Ectodermal cell (in vitro differentiated cells): ENCODE measurements around the gene TMEM106A.
"Not testable (repeated sequence)": the region's sequence is repeated elsewhere in the genome, so short reads cannot be mapped to it uniquely, and the experiment has no call there.

ENCODE experiments used
- H3K27ac ChIP-seq: 2 replicates; pipeline ENCODE4 v1.7.0; 2013; ENCODE audit warnings: mild to moderate bottlenecking, low read depth, low read length; ENCODE audit not compliant: insufficient read depth, poor library complexity, severe bottlenecking
- H3K27me3 ChIP-seq: 2 replicates; pipeline ENCODE4 v1.7.0; 2013; ENCODE audit warnings: mild to moderate bottlenecking, low read length; ENCODE audit not compliant: insufficient read depth, control insufficient read depth, poor library complexity, severe bottlenecking
- H3K36me3 ChIP-seq: one replicate; pipeline ENCODE4 v1.7.0; 2013; ENCODE audit warnings: low read length; ENCODE audit not compliant: control insufficient read depth, insufficient read depth
- H3K4me1 ChIP-seq: one replicate; pipeline ENCODE4 v1.7.0; 2013; ENCODE audit warnings: low read length; ENCODE audit not compliant: control insufficient read depth, insufficient read depth
- H3K4me3 ChIP-seq: 2 replicates; pipeline ENCODE4 v1.7.0; 2013; ENCODE audit warnings: low read depth, low read length, control low read depth; ENCODE audit not compliant: insufficient read depth
- H3K9me3 ChIP-seq: 2 replicates; pipeline ENCODE4 v1.7.0; 2013; ENCODE audit warnings: mild to moderate bottlenecking, low read length, moderate library complexity; ENCODE audit not compliant: control insufficient read depth
- WGBS, 2 experiments: methylation state at CpG; one replicate each; pipeline ENCODE4 v1.1.7; 2013; ENCODE audit warnings: missing lambda C conversion rate in 2 of 2; 5-methylcytosine and 5-hydroxymethylcytosine counted together

Gene TMEM106A

DNA sequence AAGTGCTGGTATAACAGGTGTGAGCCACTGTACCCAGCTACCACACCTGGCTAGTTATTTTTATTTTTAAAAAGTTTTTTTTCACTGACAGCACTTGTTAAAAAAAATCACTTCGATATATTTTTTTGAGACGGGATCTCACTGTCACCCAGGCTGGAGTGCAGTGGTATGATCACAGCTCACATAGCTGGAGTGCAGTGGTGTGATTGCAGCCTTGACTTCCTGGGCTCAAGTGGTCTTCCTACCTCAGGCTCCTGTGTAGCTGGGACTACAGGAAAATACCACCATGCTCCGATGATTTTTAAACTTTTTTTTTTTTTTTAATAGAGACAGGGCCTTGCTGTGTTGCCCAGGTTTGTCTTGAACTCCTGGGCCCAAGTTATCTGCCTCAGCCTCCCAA lies 27.8 kb upstream of the TMEM106A start:
- H3K9me3 ChIP-seq, result no peaks in the 10 kb centered on the region
- peaks cover 31% of the 10 kb centered on the region for H3K36me3 ChIP-seq
- H3K27me3 ChIP-seq, result no peaks in the 10 kb centered on the region
- whole genome bisulfite sequencing, 2 experiments, result 91 to 94% methylated on average over 3 of the region's 3 CpGs
- no peak overlapping the region for H3K4me3 ChIP-seq
- no peaks in the 10 kb centered on the region for H3K4me1 ChIP-seq
- no peak overlapping the region for H3K27ac ChIP-seq

DNA sequence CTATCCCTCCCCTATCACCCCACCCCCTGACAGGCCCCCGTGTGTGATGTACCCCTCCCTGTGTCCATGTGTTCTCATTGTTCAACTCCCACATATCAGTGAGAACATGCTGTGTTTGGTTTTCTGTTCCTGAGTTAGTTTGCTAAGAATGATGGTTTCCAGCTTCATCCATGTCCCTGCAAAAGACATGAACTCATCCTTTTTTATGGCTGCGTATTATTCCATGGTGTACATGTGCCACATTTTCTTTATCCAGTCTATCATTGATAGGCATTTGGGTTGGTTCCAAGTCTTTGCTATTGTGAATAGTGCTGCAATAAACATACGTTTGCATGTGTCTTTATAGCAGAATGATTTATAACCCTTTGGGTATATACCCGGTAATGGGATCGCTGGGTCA lies 25.0 kb upstream of the TMEM106A start:
- H3K4me1 ChIP-seq, H3K9me3 ChIP-seq, H3K27me3 ChIP-seq, H3K4me3 ChIP-seq, H3K27ac ChIP-seq: not testable (repeated sequence)
- peaks cover 36% of the 10 kb centered on the region for H3K36me3 ChIP-seq
- 93 to 95% methylated on average over 4 to 5 of the region's 5 CpGs for WGBS, 2 experiments

DNA sequence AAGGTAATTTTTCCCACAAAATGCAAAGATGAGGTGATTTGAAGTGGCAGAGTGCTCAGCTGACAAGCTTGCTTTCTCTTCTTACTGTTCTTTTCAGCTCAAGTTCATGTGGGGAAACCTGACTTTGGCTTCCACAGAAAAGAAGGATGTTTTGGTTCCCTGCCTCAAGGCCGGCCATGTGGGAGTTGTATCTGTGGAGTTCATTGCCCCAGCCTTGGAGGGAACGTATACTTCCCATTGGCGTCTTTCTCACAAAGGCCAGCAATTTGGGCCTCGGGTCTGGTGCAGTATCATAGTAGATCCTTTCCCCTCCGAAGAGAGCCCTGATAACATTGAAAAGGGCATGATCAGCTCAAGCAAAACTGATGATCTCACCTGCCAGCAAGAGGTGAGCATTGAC lies 18.4 kb upstream of the TMEM106A start:
- WGBS, 2 experiments, result 96 to 98% methylated on average over 5 of the region's 5 CpGs
- H3K36me3 ChIP-seq, result peaks cover 53% of the 10 kb centered on the region
- no peaks in the 10 kb centered on the region for H3K9me3 ChIP-seq
- no peak overlapping the region for H3K27ac ChIP-seq
- H3K4me1 ChIP-seq, result no peaks in the 10 kb centered on the region
- H3K27me3 ChIP-seq, result no peaks in the 10 kb centered on the region
- no peak overlapping the region for H3K4me3 ChIP-seq

DNA sequence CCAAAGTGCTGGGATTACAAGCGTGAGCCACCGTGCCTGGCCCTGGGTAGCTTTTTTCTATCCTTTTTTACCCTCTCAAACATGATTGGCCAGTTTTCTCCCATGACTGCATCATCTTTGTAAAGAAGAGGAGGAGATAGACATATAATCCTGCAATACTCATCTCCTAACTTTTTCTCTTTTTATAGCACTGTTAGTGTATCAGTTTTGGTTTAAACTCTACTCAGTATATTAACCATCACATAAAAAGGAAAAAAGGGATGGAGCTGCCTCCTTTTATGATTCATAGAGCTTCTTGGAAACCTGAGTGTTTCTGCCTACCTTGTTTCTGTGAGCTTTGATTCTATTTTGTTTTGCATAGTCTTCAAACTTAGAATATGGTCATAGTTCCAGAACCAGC lies 12.0 kb upstream of the TMEM106A start:
- Histone ChIP-seq H3K4me1 (no peaks in the 10 kb centered on the region), H3K9me3 (no peaks in the 10 kb centered on the region), H3K36me3 (peaks cover 43% of the 10 kb centered on the region), H3K27me3 (no peaks in the 10 kb centered on the region), H3K4me3 (no peak overlapping the region), H3K27ac (no peak overlapping the region)
- WGBS, 2 experiments, result 93 to 94% methylated on average over 2 of the region's 2 CpGs

DNA sequence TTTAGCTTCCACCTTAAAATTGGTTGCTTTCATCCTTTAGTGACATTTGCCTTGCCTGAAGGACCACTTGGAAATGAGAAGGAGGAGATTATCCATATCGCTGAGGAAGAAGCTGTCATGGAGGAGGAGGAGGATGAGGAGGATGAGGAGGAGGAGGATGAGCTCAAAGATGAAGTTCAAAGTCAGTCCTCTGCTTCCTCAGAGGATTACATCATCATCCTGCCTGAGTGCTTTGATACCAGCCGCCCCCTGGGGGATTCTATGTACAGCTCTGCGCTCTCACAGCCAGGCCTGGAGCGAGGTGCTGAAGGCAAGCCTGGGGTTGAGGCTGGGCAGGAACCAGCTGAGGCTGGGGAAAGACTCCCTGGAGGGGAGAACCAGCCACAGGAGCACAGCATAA lies 11.5 kb upstream of the TMEM106A start:
- H3K27me3 ChIP-seq, result no peaks in the 10 kb centered on the region
- WGBS, 2 experiments, result 94 to 96% methylated on average over 4 of the region's 4 CpGs
- no peaks in the 10 kb centered on the region for H3K4me1 ChIP-seq
- H3K27ac ChIP-seq, result no peak overlapping the region
- no peak overlapping the region for H3K4me3 ChIP-seq
- peaks cover 43% of the 10 kb centered on the region for H3K36me3 ChIP-seq
- H3K9me3 ChIP-seq, result no peaks in the 10 kb centered on the region

DNA sequence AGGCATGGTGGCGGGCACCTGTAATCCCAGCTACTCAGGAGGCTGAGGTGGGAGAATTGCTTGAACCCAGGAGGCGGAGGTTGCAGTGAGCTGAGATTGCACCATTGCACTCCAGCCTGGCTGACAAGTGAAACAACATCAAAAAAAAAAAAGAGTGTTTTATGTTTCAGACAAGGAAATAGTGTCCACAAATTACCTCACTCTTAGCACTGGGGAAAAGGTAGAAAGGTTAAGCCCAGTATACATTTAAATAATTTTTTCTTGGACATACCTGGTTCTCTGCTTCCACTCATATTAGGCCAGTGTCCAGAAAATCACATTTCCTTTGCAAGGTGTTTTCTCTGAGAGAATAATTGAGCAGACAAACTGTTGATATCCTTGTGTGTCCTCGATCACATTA lies 8.7 kb upstream of the TMEM106A start:
- not testable (repeated sequence) for H3K4me3 ChIP-seq, H3K27ac ChIP-seq, H3K27me3 ChIP-seq, H3K4me1 ChIP-seq, H3K9me3 ChIP-seq
- H3K36me3 ChIP-seq, result peaks cover 32% of the 10 kb centered on the region
- WGBS, 2 experiments, result 96 to 100% methylated on average over 3 of the region's 3 CpGs

DNA sequence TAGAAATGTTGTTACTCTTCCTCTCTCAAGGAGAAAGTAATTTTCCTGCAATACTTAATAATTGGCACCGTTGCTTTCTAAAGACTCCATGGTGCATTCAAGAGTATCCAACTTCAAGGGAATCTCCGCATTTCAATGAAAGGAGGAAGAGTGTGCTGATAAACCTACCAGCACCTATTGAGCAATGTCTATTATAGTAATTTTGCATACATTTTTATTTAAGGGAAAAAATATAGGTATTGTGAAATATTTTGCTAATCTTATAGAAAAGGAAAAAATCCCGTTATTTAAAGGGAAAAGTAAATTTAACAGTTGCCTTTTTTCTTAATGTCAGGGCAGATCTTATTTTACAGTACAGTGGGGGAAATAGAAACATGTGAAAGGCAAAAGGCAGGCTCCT lies 1.1 kb upstream of the TMEM106A start:
- no peak overlapping the region for H3K27ac ChIP-seq
- WGBS, 2 experiments, result 72 to 73% methylated on average over 3 of the region's 3 CpGs

DNA sequence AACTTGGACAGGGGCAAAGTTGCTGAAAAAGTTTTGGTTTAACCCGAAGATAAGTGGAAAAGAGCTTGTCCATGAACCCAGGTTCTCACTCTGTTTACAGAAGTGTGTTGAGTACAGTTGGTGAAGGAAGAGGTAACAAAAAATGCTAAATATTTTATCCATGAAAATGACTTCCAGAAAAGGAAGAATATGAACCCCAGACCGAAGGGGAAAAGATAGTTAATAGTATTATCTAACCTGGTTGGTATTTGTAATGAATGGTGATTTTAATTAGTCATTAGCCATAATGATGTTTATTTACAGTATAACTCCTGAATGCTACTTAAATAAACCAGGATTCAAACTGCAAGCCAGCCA lies 574 bp upstream of the TMEM106A start:
- H3K4me1 ChIP-seq, result peaks cover 6% of the 10 kb centered on the region
- H3K4me3 ChIP-seq, result peak overlapping the region; percentile 67
- peaks cover 9% of the 10 kb centered on the region for H3K36me3 ChIP-seq
- no peak overlapping the region for H3K27ac ChIP-seq
- 93 to 96% methylated on average over 1 to 2 of the region's 2 CpGs for WGBS, 2 experiments
- no peaks in the 10 kb centered on the region for H3K27me3 ChIP-seq
- no peaks in the 10 kb centered on the region for H3K9me3 ChIP-seq

More for the DNA sequence above, 1.1 kb upstream of the TMEM106A start:
- Histone ChIP-seq H3K4me3 (no peak overlapping the region), H3K27me3 (no peaks in the 10 kb centered on the region), H3K36me3 (peaks cover 6% of the 10 kb centered on the region), H3K4me1 (peaks cover 6% of the 10 kb centered on the region), H3K9me3 (no peaks in the 10 kb centered on the region)

DNA sequence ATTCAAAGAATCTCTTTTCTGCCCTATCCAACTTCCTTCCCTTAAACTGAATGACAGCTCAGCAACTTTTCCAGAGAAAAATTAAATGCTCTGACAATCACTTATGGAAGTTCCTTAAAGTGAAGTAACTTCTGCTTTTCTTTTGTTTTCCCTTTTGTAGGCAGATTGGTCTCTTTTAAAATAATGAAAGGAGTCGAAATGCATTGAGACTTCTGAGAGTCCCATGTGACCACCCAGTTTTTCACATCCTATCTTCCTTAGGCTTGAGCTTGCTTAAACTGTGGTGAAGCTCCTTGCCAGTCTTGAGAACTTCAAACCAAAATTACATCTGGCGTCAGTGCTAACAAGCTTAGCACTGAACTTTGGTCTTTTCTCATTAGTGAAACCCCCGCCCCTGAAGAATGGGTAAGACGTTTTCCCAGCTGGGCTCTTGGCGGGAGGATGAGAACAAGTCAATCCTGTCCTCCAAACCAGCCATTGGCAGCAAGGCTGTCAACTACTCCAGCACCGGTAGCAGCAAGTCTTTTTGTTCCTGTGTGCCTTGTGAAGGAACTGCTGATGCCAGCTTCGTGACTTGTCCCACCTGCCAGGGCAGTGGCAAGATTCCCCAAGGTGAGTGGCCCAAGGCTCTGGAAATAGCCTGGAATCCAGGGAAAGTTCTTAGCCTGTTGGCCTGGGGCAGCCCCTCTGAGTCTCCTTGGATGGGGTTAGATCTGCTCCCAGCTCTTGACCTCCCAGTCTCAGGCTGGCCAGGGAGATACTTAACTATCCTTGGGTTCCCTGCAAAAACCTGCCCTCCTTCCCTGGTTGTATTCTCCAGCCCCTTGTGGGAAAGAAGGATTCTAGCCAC lies 1.2 kb downstream of the TMEM106A start:
- no peaks in the 10 kb centered on the region for H3K9me3 ChIP-seq
- no peak overlapping the region for H3K27ac ChIP-seq
- H3K27me3 ChIP-seq, result no peaks in the 10 kb centered on the region
- WGBS, 2 experiments, result 87 to 89% methylated on average over 7 of the region's 7 CpGs
- H3K36me3 ChIP-seq, result peaks cover 9% of the 10 kb centered on the region
- peaks cover 6% of the 10 kb centered on the region for H3K4me1 ChIP-seq
- peak overlapping the region; percentile 67 for H3K4me3 ChIP-seq

DNA sequence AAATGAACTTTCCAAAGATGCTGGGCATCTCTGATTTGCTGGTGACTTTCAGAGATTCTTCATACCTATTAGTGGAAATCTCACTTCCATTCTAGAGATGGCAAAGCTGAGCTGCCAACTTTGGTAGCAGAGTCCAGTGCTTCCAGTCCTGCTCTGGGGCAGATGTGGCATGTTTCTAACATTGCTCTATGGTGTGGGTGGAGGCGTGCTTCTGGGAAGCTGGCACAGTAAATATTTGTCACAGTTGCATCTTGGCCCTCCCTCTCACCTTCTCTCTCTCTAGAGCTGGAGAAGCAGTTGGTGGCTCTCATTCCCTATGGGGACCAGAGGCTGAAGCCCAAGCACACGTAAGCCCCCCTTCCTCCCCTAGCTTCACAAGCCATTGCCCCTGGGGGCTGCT lies 1.9 kb downstream of the TMEM106A start:
- Histone ChIP-seq H3K36me3 (peaks cover 6% of the 10 kb centered on the region), H3K27ac (no peak overlapping the region), H3K4me3 (no peak overlapping the region), H3K4me1 (peaks cover 6% of the 10 kb centered on the region), H3K9me3 (no peaks in the 10 kb centered on the region), H3K27me3 (no peaks in the 10 kb centered on the region)
- WGBS, 2 experiments, result 91 to 92% methylated on average over 2 of the region's 2 CpGs
